GM19240 (cell line): ENCODE results near the gene ASB10.
A peak's percentile ranks its signal among the peaks of the same experiment; 100 is the strongest.

Experiments used
- DNase-seq: peaks from one replicate; pipeline ENCODE4 v3.0.0; 2011; ENCODE audit warnings: low spot score; ENCODE audit not compliant: insufficient read length

ASB10 gene

GRCh38 chr7:151187409-151188251 is 580 bp upstream of the ASB10 start:
- DNase-seq: no peak

DNA sequence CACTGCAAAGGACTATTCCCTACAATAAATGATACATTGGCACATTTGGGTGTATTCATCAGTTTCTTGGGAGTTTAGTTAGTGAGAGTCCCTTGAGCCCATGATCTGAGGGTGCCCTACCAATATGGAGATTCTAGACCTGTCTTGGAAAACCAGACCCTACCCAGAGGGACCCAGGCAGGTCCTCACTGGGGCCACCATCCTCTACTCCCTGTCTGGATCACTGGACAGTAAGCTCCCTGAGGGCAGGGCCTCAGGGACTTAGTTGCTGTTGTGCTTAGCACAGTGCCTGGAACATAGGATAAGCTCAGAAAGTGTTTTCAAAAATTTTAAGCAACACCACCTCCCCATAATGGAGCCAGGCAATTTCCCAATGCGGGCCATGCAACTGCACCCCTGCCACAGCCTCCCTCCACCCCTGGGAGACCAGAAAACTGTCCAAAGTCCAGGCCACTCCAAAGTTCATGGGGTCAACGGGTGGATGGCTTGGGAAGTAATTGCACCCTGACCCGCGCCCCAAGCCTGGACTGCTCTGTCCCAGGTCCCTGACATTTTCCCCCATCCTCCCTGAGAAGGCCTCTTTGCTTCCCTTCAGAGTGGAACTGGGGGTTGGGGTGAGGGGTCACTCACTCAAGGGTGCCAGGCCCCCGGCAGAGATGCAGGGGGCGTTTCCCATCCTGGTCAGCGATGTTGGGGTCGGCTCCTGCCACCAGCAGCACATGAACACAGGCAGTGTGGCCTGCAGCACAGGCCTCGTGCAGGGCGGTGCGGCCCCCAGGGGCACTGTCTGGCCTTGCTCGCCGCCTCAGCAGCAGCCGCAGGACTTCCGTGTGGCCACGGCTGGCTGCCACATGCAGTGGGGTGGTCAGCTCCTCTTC is 1.0 kb downstream of the ASB10 start:
- DNase-seq: no peak

DNA sequence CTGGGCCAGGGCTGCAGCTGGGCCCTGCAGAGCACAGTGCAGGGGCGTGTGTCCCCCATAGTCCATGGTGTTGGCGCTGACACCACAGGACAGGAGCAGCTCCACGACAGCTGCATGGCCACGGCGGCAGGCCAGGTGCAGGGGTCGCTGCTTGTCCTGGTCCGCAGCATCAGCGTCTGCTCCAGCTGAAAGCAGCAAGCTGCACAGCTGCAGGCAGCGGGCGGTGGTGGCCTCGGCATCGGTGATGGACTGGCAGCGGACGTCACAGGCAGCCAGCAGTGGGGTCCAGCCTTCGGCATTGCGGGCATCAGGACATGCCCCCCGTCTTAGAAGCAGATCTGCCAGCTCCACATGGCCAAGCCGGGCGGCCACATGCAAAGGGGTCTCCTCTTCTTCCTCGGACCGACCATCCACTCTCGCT is 6.0 kb downstream of the ASB10 start:
- DNase-seq: no peak

- no peak for DNase-seq
Observed at GRCh38 chr7:151179946-151180345, 7.1 kb downstream of the ASB10 start.

GRCh38 chr7:151179287-151179860 is 7.7 kb downstream of the ASB10 start:
- DNase-seq: no peak

GRCh38 chr7:151178831-151179230 is 8.2 kb downstream of the ASB10 start:
- no peak for DNase-seq

GRCh38 chr7:151178236-151178635 is 8.8 kb downstream of the ASB10 start:
- no peak for DNase-seq

- DNase-seq: no peak
Observed at GRCh38 chr7:151177310-151177709, 9.7 kb downstream of the ASB10 start.

GRCh38 chr7:151176401-151176800 is 10.6 kb downstream of the ASB10 start:
- no peak for DNase-seq

DNA sequence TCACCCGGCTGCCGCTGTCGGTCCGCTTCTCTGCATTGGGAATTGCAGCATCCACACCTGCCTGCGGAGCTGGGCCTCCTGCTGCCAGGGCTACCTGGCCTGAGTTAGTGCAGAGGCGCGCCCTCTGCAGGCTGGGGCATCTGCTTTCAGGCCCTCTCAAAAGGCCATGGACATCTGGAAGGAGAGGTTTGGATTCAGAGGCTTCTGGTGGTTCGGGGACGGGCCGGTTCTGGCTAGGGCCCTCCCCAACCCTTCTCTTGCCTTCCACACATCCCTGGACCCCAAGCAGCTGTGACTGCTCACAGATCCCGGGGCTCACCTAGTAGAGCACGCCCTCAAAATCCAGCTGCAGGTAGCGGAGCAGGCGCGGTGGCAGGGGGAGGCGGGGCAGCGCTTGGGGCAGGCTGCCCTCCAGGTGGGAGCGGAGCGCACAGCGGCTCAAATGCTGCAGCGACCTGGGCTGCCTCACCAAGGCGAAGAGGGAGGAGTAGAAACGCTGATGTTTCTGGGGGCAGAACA is 11.2 kb downstream of the ASB10 start:
- no peak for DNase-seq

DNA sequence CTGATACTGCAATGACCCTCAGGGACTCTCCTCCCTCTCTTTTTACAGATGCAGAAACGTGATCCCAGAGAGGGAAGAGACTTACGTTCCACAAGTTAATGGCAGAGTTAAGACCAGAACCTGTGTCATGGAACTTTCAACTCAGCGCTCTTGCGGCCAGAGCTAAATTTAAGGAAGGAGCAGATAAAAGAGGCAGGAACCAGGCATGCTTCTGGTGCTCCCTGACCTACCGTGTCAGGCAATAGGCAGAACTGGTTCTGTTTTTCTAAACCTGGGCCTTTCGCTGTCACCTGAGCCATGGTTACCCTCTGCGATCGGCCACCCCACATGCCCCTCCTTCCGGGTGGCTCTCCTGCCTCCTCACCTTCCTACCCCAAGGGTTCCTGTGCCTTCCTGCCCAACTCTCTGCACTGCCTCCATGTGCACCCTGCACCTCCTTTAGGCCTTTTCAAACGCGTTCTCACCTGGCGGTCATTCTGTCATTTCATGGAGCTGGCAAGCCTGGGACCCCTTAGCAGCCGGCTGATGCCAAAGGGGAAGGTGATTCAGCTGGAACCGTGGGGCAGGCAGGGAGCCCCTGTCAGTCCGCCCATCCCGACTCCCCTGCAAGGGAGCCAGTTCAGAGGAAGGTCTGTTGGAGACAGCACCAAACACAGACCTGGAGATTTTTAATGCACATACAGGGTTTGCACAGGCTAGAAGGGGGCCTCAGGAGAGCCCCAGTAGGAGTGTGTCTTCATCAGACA is 11.8 kb downstream of the ASB10 start:
- DNase-seq: no peak

DNA sequence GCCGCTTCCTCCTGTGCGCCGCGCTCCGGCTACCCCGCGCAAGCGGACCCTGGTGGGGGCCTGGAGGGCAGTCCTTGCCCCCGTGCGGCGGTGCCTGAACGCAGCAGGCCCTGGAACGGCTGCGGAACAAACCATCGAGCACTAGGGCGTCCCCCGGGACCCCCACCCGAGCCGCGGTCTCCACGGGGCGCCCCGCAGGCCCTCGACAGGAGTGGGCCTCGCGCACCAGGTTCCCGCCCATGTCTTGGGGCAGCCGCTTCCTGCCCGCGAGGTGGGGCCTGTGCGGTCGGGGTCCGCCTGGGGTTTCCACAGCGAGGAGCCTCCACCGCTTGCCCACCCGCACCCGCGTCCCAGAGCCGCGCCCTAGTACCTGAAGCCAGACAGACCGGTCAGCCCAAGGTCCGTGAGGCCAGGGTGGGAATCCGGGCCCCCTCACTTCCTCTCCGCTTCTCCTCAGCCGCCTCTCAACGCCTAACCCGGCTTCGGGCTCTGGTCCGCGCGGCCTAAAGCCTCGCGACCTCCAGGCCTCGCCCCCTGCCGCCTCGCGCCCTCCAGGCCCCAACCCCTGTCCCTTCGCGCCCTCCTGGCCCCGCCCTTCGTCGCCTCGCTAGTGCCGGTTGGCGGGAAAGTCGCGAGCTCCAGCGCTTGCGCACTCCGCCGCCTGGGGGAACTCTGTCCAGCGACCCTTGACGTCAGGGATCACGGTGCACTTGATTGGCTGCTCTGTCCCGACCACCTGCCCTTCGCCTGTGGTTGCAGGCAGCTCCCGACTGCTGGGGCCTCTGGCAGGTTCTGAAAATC is 12.6 kb downstream of the ASB10 start:
- DNase-seq: no peak

- no peak for DNase-seq
Observed at GRCh38 chr7:151173386-151174245, 13.4 kb downstream of the ASB10 start.

DNA sequence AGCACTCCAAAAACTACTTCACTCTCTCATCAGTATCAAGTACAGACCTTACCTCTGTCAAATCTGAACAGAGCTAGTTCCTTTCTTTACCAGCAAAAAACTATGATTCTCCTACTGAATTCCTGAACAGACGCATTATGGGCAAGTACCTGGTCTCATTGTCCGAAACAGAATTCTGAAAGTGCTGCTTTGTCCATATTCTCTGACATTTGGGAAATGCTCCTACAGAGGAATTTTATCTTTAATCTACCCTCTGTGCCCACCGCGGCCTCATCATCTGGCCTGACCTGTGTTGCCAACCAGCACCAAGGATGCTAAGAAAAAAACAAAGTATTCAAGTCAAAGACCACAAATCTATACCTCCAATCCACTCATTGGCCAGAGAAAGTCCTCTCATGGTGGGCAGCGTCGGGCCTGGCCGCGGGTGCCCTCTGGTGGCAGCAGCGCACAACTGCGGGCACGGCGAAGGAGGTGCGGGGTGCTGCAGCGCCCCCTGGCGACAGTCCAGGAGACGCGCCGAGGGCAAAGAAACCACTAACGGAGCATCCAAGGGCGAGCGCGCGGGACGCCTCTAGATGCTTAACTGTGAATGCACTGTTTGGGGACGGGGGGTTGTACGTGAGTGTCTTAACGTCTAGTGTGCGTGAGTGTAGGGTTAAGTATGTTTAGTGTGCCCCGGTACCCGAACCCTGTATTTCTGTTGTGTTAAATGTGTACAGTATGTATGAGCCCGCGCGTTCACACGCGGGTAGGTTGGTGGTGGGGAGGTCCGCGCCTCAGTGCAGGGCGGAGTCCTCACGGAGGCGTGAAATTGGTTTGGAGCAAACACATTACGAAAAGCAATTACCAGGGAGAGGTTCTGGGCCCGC is 14.5 kb downstream of the ASB10 start:
- peak; percentile 87 for DNase-seq

DNA sequence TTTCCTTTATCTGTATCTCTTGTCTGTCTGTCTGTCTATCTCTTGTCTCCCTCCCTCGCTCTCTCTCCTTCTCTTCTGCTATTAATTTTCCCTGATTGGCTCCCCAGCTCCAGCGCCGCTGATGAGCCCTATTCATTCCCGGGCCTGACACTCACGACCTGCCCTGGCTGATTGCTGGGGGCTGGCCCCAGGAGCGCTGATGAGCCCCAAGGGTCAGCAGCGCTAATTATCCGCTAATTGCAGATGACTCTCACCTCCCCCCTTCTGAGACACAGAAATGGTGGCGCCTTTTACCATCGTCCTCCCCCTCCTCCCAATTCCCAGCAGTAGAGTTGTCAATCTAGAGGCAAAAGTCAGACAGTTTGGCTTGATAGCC is 18.3 kb downstream of the ASB10 start:
- DNase-seq: no peak

- DNase-seq: peak; percentile 35
Observed at GRCh38 chr7:151168003-151168786, 18.9 kb downstream of the ASB10 start.

GRCh38 chr7:151167197-151167961 is 19.7 kb downstream of the ASB10 start, which contains the start of gene GBX1:
TSS of gene GBX1 (minus strand) at chr7:151167694. CDS start at chr7:151167548, 146 bp downstream.
- DNase-seq: no peak
